Lung (tissue), 12 donors: ENCODE measurements around the gene RPL13A. TPM values are rescaled to one million over a fixed set of nuclear protein-coding genes. Genes with fewer than 3 reads are reported as not detected.
"Not testable (repeated sequence)": the region's sequence is repeated elsewhere in the genome, so short reads cannot be mapped to it uniquely, and the experiment has no call there.

ENCODE experiments used
- ATAC-seq: fragments of 200-7000 bp; cut with Tn5 transposase; one replicate; pipeline ENCODE4 v1.9.1; 2020; ENCODE audit warnings: moderate number of reproducible peaks; ENCODE audit not compliant: insufficient read depth, low FRiP score
- DNase-seq, 3 donors: peaks; one replicate each; pipeline ENCODE4 v3.0.0-alpha.2; 2013 to 2017
- H3K27ac ChIP-seq, 2 donors: one replicate each; pipeline ENCODE4 v1.5.1; 2013; ENCODE audit warnings: mild to moderate bottlenecking in 2 of 2, moderate library complexity in 2 of 2, control low read depth in 1 of 2, inconsistent platforms in 1 of 2, low read depth in 1 of 2, low read length in 1 of 2
- H3K27me3 ChIP-seq, 3 donors: one replicate each; pipeline ENCODE4 v1.5.1; 2013; ENCODE audit warnings: low read length in 2 of 3; ENCODE audit not compliant: control insufficient read depth in 3 of 3, insufficient read depth in 3 of 3
- H3K36me3 ChIP-seq, 4 donors: one replicate each; pipeline ENCODE4 v1.5.1; 2013; ENCODE audit warnings: low read length in 4 of 4, mild to moderate bottlenecking in 1 of 4, moderate library complexity in 1 of 4; ENCODE audit not compliant: control insufficient read depth in 4 of 4, insufficient read depth in 4 of 4
- H3K4me1 ChIP-seq, 5 donors: one replicate each; pipeline ENCODE4 v1.5.1; 2013; ENCODE audit warnings: low read length in 5 of 5, mild to moderate bottlenecking in 2 of 5, moderate library complexity in 1 of 5; ENCODE audit not compliant: control insufficient read depth in 5 of 5, insufficient read depth in 5 of 5
- H3K4me3 ChIP-seq: one replicate; pipeline ENCODE4 v1.5.1; 2013; ENCODE audit warnings: mild to moderate bottlenecking, control low read depth, moderate library complexity
- H3K9ac ChIP-seq, 2 donors: one replicate each; pipeline ENCODE4 v1.5.1; 2013; ENCODE audit warnings: low read length in 2 of 2, control low read depth in 1 of 2; ENCODE audit not compliant: insufficient read depth in 1 of 2
- H3K9me3 ChIP-seq, 4 donors: one replicate each; pipeline ENCODE4 v1.5.1; 2013; ENCODE audit warnings: low read length in 3 of 4, mild to moderate bottlenecking in 1 of 4, moderate library complexity in 1 of 4; ENCODE audit not compliant: control insufficient read depth in 4 of 4, insufficient read depth in 3 of 4
- WGBS, 2 donors: extraction: QIAGEN DNeasy Blood & Tissue Kit; methylation state at CpG; one replicate each; pipeline ENCODE4 v1.1.7; 2013; 5-methylcytosine and 5-hydroxymethylcytosine counted together
- polyA plus RNA-seq, 2 donors: library from polyadenylated mRNA; stranded (reverse); fragments of 200-250 nt; gene quantifications; one replicate each; pipeline ENCODE4 v1.2.1, GENCODE V29; 2013
- total RNA-seq, 2 donors: library from RNA; depleted of rRNA in 1 of 2; stranded (reverse); fragments of >200 nt in 1 of 2; gene quantifications; one replicate each; pipeline ENCODE4 v1.2.1, GENCODE V29; 2014 to 2021
- TF ChIP-seq, protein P1 (sequence below): IDR thresholded peaks from 2 replicates; pipeline ENCODE4 v1.5.1; 2012; ENCODE audit warnings: mild to moderate bottlenecking; ENCODE audit errors: control extremely low read depth, extremely low read depth
- donor health status: control.
- donor health status: control.
- donor health status: Bipolar disorder and iron deficiency.
- donor health status: healthy.
- donor health status: DM: yes; HTN: yes; CAD: no.

RPL13A gene
- total and polyA plus RNA-seq, 4 donors = 1,499 to 2,816 (median 2,481) TPM

DNA sequence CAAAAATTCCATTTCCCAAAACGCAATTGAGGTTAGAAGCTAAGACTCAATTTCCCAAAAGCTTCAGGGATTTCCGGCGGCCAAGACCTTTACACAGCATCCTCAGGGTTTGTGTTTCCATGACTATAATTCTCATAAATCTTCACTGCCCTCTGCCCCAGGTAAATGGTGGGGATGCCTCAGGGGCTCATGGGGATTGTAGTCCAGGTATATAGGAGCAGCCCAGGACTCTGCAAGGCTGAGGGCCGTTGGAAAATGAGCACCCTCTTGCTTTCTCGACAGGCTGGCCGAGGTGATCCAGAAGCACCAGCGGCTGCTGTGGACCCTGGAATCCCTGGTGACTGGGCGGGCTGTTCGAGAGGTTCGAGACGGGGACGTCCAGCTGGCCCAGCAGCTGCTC, 28.0 kb upstream of the RPL13A start:
- peaks cover 0 to 25% (median 5%) of the 10 kb centered on the region in 5 donors for H3K4me1 ChIP-seq
- TF ChIP-seq, protein P1, sequence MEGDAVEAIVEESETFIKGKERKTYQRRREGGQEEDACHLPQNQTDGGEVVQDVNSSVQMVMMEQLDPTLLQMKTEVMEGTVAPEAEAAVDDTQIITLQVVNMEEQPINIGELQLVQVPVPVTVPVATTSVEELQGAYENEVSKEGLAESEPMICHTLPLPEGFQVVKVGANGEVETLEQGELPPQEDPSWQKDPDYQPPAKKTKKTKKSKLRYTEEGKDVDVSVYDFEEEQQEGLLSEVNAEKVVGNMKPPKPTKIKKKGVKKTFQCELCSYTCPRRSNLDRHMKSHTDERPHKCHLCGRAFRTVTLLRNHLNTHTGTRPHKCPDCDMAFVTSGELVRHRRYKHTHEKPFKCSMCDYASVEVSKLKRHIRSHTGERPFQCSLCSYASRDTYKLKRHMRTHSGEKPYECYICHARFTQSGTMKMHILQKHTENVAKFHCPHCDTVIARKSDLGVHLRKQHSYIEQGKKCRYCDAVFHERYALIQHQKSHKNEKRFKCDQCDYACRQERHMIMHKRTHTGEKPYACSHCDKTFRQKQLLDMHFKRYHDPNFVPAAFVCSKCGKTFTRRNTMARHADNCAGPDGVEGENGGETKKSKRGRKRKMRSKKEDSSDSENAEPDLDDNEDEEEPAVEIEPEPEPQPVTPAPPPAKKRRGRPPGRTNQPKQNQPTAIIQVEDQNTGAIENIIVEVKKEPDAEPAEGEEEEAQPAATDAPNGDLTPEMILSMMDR = no peak
- no peak overlapping the region for H3K27ac ChIP-seq
- H3K9ac ChIP-seq = no peak overlapping the region
- ATAC-seq (no peak), DNase-seq (no peak)
- WGBS, 2 donors = 91 to 95% methylated on average over 12 of the region's 12 CpGs
- H3K27me3 ChIP-seq = no peaks in the 10 kb centered on the region
- H3K36me3 ChIP-seq = peaks cover 0 to 31% (median 1%) of the 10 kb centered on the region in 4 donors
- no peak overlapping the region for H3K4me3 ChIP-seq
- H3K9me3 ChIP-seq = no peaks in the 10 kb centered on the region

DNA sequence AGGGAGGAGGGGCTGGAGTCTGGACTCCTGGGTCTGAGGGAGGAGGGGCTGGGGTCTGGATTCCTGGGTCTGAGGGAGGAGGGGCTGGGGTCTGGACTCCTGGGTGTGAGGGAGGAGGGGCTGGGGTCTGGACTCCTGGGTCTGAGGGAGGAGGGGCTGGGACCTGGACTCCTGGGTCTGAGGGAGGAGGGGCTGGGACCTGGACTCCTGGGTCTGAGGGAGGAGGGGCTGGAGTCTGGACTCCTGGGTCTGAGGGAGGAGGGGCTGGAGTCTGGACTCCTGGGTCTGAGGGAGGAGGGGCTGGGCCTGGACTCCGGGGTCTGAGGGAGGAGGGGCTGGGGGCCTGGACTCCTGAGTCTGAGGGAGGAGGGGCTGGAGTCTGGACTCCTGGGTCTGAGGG, 26.3 kb upstream of the RPL13A start:
- H3K9me3 ChIP-seq, DNase-seq, H3K27me3 ChIP-seq, H3K9ac ChIP-seq, ATAC-seq, H3K4me3 ChIP-seq, H3K27ac ChIP-seq: not testable (repeated sequence)
- Histone ChIP-seq H3K36me3 (peaks cover 0 to 40% (median 1%) of the 10 kb centered on the region in 4 donors), H3K4me1 (peaks cover 0 to 17% (median 5%) of the 10 kb centered on the region in 5 donors)
- 0% methylated on average over 1 of the region's 1 CpG; no CpG with 5 or more reads in 1 of the 2 donors for WGBS, 2 donors

DNA sequence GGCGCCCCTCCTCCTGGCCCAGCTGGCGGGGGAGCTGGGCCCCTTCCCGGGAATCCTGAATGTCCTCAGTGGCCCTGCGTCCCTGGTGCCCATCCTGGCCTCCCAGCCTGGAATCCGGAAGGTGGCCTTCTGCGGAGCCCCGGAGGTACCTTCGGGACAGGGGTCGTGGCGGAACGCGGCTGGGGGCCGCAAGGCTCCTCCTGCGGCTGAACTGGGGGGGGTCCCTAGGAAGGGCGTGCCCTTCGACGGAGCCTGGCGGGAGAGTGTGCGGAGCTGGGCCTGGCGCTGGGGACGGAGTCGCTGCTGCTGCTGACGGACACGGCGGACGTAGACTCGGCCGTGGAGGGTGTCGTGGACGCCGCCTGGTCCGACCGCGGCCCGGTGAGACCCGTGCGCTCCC, 25.8 kb upstream of the RPL13A start:
- no peak for ATAC-seq
- Histone ChIP-seq H3K4me3 (no peak overlapping the region), H3K4me1 (peaks cover 0 to 12% (median 5%) of the 10 kb centered on the region in 5 donors), H3K9ac (no peak overlapping the region), H3K36me3 (peaks cover 0 to 44% (median 1%) of the 10 kb centered on the region in 4 donors), H3K9me3 (no peaks in the 10 kb centered on the region), H3K27ac (no peak overlapping the region), H3K27me3 (no peaks in the 10 kb centered on the region)
- 95 to 98% methylated on average over 37 of the region's 37 CpGs for WGBS, 2 donors
- TF ChIP-seq, protein P1 = no peak
- DNase-seq = no peak

DNA sequence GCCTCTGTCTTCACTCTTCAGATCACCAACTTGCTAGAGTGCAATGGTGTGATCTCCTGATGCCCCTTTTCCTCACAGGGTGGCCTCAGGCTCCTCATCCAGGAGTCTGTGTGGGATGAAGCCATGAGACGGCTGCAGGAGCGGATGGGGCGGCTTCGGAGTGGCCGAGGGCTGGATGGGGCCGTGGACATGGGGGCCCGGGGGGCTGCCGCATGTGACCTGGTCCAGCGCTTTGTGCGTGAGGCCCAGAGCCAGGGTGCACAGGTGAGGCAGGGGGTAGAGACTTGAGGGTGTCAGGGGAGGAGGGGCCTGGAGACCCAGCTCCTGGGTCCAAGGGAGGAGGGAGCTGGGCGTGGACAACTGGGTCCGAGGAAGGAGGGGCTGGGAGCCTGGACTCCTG, 24.9 kb upstream of the RPL13A start:
- WGBS, 2 donors = 89 to 90% methylated on average over 12 of the region's 12 CpGs
- peaks cover 0 to 44% (median 1%) of the 10 kb centered on the region in 4 donors for H3K36me3 ChIP-seq

More for the DNA sequence above, 24.9 kb upstream of the RPL13A start:
- no peaks in the 10 kb centered on the region for H3K9me3 ChIP-seq
- peaks cover 0 to 8% (median 5%) of the 10 kb centered on the region in 5 donors for H3K4me1 ChIP-seq
- DNase-seq (no peak), ATAC-seq (no peak)
- no peak overlapping the region for H3K4me3 ChIP-seq
- TF ChIP-seq, protein P1 = no peak
- no peak overlapping the region for H3K9ac ChIP-seq
- H3K27me3 ChIP-seq = no peaks in the 10 kb centered on the region
- H3K27ac ChIP-seq = no peak overlapping the region
